Fibroblast of skin of right biceps (primary cell): ENCODE measurements around the gene GRAMD4.
A peak's percentile ranks its signal among the peaks of the same experiment; 100 is the strongest.

Experiments used
- DNase-seq: peaks from one replicate; pipeline ENCODE4 v3.0.0-alpha.2; 2013

Gene GRAMD4

GRCh38 chr22:46675938-46676337 lies 55.8 kb downstream of the GRAMD4 start:
- DNase-seq, result no peak

GRCh38 chr22:46676479-46676878 lies 56.3 kb downstream of the GRAMD4 start:
- no peak for DNase-seq

GRCh38 chr22:46676881-46677280 lies 56.7 kb downstream of the GRAMD4 start:
- no peak for DNase-seq

GRCh38 chr22:46677323-46678002 lies 57.3 kb downstream of the GRAMD4 start:
- DNase-seq, result no peak

- DNase-seq, result no peak
Measured at GRCh38 chr22:46678003-46678657, 57.9 kb downstream of the GRAMD4 start.

GRCh38 chr22:46678785-46679700 lies 58.9 kb downstream of the GRAMD4 start:
- peak; percentile 11 for DNase-seq

- no peak for DNase-seq
Measured at GRCh38 chr22:46679706-46680269, 59.6 kb downstream of the GRAMD4 start.

- no peak for DNase-seq
Measured at GRCh38 chr22:46681010-46681409, 60.8 kb downstream of the GRAMD4 start.

GRCh38 chr22:46682011-46682731 lies 62.0 kb downstream of the GRAMD4 start:
- no peak for DNase-seq

GRCh38 chr22:46684706-46685105 lies 64.5 kb downstream of the GRAMD4 start:
- no peak for DNase-seq

- DNase-seq, result no peak
Measured at GRCh38 chr22:46686221-46687047, 66.2 kb downstream of the GRAMD4 start.

GRCh38 chr22:46687048-46687444 lies 66.9 kb downstream of the GRAMD4 start:
- no peak for DNase-seq

GRCh38 chr22:46687460-46687859 lies 67.3 kb downstream of the GRAMD4 start:
- no peak for DNase-seq

- no peak for DNase-seq
Measured at GRCh38 chr22:46688949-46689348, 68.8 kb downstream of the GRAMD4 start.

- DNase-seq, result no peak
Measured at GRCh38 chr22:46690146-46690545, 70.0 kb downstream of the GRAMD4 start.

- DNase-seq, result no peak
Measured at GRCh38 chr22:46691571-46691970, 71.4 kb downstream of the GRAMD4 start.

- no peak for DNase-seq
Measured at GRCh38 chr22:46693634-46694415, 73.6 kb downstream of the GRAMD4 start.

- DNase-seq, result no peak
Measured at GRCh38 chr22:46694416-46695170, 74.4 kb downstream of the GRAMD4 start.

- DNase-seq, result no peak
Measured at GRCh38 chr22:46695346-46696228, 75.4 kb downstream of the GRAMD4 start.
